Panc1 (cell line): ENCODE measurements around the gene SETD2.

ENCODE experiments used
- CTCF ChIP-seq: fragments of 450-650 bp; IDR thresholded peaks from 2 replicates; pipeline ENCODE4 v1.5.1; 2017; ENCODE audit warnings: mild to moderate bottlenecking
- REST ChIP-seq, 2 experiments: IDR thresholded peaks; 2 replicates each; pipeline ENCODE4 v1.6.1; 2011 to 2012; ENCODE audit warnings: low read depth in 2 of 2, control low read depth in 1 of 2, low read length in 1 of 2, mild to moderate bottlenecking in 1 of 2, moderate library complexity in 1 of 2; ENCODE audit not compliant: insufficient read depth in 1 of 2
- SIN3A ChIP-seq: IDR thresholded peaks from 2 replicates; pipeline ENCODE4 v1.6.1; 2012; ENCODE audit warnings: low read depth, mild to moderate bottlenecking, low read length, moderate library complexity, borderline replicate concordance; ENCODE audit not compliant: insufficient read depth

GRCh38 chr3:47079432-47079831, 84.5 kb downstream of the SETD2 start:
- TF ChIP-seq CTCF = no peak
- no peak for TF ChIP-seq SIN3A
- TF ChIP-seq REST (IDR thresholded peaks at IDR 0.05; ENCODE audit: insufficient read depth in 1 of 2, low read depth in 2 of 2, low read length in 1 of 2) = no peak
